ENCODE data around the gene FN3KRP. TPM values are rescaled to one million over a fixed set of nuclear protein-coding genes. Genes with fewer than 3 reads are reported as not detected.

Gene FN3KRP
- polyA plus RNA-seq, 6 donors from 2014 or later, result 20.0 to 27.7 (median 25.8) TPM

DNA sequence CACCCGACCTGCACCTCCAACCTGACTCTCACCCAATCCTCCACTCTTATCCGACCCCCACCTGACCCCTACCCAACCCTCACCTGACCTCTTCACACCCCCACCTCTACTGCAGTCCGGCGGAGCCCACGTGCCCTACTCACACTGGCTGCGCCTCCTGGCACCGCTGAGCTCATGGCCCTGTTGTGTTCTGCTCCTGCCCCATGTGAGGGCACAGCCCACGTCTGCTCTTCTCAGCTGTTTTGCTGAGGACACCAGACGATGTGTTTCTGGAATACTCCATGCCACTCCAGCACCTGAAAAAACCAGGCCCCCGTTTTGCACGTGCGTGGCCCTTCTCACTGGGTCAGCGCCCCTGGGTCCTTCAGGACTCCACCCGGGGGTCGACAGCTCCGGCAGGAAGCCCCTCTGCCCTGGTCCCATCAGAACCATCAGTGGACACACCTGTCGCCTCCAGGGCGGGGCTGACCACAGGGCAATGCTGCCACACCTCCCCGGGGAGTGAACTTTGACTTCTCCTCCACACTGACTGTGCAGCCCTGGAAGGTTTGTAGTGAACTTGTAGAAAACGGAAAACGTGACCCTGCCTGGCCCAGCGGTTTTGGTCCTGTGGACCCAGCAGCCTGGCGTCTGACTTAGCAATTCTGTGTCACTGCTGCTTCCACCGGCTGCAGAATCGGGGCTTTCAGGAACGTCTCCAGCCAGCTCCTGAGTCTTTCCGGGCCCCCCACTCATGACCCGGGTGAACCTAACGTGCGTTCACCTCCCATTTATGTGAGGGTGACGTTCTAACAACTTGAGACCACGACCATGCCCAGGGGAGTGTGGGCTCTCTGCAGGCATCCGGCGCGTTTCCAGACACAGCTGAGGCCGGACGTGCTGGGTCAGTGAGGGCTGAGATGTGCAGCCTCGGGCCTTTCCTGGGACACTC, 12.3 kb upstream of the FN3KRP start:
- DNase-seq (no peak), ATAC-seq (ENCODE audit: low read depth in 2 of 2) (no peak)
- no peaks in the 10 kb centered on the region for H3K36me3 Mint-ChIP-seq
- no peaks in the 10 kb centered on the region for H3K27me3 Mint-ChIP-seq
- H3K4me1 Mint-ChIP-seq, result peaks cover 9 to 19% (median 18%) of the 10 kb centered on the region in 3 donors
- H3K27ac Mint-ChIP-seq, result no peak overlapping the region
- H3K9me3 Mint-ChIP-seq, result no peaks in the 10 kb centered on the region
- no peak overlapping the region for H3K4me3 Mint-ChIP-seq

DNA sequence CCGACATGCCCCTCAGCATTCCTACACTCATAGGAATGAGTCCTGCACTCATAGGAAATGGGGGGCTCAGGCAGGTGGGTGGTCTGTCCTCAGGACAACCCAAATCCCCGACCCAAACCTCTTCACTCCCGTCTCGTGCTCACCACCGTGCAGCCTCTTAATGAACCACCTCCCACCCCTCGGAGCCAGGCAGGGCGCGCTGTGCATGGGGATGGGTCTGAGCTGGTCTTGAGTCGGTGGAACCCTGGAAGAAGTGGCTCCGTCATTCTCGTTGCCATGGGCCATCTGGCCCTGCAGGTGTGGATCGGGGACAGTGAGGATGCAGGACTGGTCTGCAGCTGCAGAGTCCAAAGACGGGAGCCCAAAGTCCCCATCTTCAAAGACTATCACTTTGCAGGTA, 11.6 kb upstream of the FN3KRP start:
- DNase-seq (no peak), ATAC-seq (ENCODE audit: low read depth in 2 of 2) (no peak)
- Mint-ChIP-seq H3K9me3 (no peaks in the 10 kb centered on the region), H3K27me3 (no peaks in the 10 kb centered on the region), H3K36me3 (no peaks in the 10 kb centered on the region), H3K4me1 (peaks cover 8 to 12% (median 12%) of the 10 kb centered on the region in 3 donors), H3K27ac (no peak overlapping the region), H3K4me3 (no peak overlapping the region)

DNA sequence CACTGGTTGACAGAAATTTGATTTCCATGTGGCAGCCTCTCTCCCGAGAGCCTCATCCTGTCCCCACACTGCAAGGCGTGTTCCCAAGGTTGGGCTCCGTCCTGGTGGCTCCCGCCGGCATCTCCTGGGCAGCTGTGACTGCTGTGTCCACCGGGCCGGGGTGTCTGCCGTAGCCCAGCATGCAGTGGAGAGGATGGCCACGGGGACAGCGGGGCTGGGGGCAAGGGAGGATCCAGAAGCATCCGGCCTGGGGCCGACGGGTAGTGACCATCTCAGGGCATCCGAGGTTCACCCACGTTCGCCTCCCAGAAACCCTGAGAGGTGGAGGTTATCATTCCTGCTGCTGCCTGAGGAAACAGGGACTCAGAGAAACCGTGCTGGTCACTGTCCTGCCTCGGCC, 10.8 kb upstream of the FN3KRP start:
- Mint-ChIP-seq H3K4me1 (peaks cover 8 to 12% (median 12%) of the 10 kb centered on the region in 3 donors), H3K4me3 (no peak overlapping the region), H3K27ac (no peak overlapping the region), H3K9me3 (no peaks in the 10 kb centered on the region), H3K36me3 (no peaks in the 10 kb centered on the region), H3K27me3 (no peaks in the 10 kb centered on the region)
- DNase-seq (no peak), ATAC-seq (ENCODE audit: low read depth in 2 of 2) (no peak)

DNA sequence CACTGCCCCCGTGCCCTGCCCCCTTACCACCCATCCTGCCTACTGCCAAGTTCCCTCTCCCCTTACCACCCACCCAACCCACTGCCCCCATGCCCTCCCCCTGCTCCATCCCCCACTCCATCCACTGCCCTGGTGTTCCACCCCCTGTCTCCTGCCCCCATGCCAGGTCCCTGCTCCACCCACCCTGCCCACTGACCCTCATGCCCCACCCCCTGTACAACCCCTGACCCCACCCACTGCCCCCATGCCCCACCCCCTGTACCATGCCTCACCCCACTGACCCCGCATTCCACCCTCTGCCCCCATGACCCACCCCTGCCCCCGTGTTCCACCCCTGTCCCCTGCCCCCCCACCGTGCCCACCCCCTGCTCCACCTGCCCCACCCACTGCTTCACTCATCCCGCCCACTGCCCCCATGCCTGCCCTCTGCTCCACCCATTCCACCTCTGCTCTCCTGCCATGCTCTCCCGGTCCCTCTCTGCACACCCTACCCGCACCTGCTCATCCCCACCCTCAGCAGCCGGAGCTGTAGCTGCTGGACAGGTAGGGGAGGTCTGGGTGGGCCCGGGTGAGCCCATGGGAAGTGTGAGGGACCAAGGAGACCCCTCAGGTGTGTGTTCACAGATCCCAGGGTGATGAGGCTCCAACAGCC, 7.4 kb upstream of the FN3KRP start:
- no peaks in the 10 kb centered on the region for H3K9me3 Mint-ChIP-seq
- ATAC-seq (ENCODE audit: low read depth in 2 of 2) (no peak), DNase-seq (no peak)
- H3K4me3 Mint-ChIP-seq, result no peak overlapping the region
- H3K27ac Mint-ChIP-seq, result no peak overlapping the region
- no peaks in the 10 kb centered on the region for H3K27me3 Mint-ChIP-seq
- H3K4me1 Mint-ChIP-seq, result peaks cover 8 to 12% (median 12%) of the 10 kb centered on the region in 3 donors
- no peaks in the 10 kb centered on the region for H3K36me3 Mint-ChIP-seq

DNA sequence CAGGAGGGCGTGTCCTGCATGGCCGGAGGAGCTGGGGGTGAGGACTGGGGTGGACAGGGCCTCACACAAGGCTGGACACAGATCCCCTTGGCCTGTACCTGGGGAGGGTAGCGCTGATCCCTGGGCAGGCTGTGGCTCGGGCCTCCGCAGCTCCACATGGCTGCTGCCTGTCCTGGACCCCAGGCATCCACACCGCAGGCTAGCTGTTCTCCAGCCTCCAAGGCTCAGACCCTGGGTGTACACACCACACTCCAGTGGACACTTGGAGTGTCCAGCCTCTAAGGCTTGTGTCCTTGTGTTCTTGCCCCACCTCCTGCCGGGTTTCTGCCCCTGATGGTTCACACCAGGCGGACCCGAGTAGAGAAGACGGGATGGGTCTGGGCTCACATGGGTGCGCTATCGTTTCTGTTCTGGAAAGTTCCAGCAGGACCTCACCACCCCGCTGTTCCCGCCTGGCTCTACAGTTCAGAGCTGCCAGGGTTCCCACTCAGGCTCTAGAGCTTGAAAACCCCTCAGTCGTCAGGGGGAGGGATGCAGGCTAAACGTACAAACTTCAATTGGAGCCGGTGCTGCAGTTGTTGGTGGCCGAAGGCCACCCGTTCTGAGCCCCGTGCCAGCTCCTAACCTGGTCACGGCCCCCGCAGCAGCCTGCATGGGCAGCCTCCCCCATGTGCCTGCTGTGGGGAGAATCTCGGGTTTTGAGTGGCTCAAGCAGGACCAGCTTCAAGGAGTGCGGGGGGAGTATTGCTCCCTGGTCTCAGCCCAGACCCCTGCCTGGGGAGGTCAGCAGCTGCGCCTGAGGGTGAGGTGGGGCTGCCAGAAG, 6.6 kb upstream of the FN3KRP start:
- Mint-ChIP-seq H3K4me3 (peak overlapping the region in 2 of 8 donors; percentile 16 to 32), H3K36me3 (no peaks in the 10 kb centered on the region), H3K9me3 (no peaks in the 10 kb centered on the region), H3K27ac (no peak overlapping the region), H3K27me3 (no peaks in the 10 kb centered on the region), H3K4me1 (peaks cover 8 to 12% (median 12%) of the 10 kb centered on the region in 3 donors)
- DNase-seq, result no peak
- no peak for ATAC-seq (ENCODE audit: low read depth in 2 of 2)

DNA sequence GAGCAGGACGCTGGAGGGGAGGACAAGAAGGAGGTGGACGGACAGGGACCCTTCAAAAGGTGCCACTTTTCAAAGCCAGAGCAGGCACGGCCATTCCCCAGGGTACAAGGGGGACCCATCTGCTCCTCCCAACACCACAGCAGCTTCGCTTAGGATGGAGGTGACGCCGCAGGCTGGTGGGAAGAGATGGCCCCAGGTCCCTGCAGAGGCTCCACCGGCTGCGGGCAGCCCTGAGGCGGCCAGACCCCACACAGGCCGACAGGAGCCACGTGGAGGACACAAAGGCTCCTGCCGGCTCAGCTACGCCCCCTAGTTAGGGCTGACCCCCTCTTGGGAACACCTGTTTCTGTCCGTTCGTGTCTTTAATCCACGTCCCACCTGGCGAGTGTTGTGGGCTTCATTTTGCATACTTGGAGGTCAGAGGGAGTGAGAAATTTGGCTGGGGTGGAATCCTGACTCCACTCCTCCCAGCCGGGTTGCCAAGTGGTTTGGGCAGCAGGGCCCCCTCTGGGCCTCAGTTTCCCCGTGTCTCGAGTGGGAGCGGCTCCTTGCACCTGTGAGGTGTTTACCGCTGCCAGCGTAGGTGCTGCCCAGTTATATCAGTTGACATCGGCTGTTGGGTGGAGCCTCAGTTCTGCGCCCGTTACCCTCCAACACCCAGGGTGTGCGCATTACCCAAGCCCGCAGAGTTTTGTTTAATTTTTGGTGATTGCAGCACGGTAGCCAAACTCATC, 5.8 kb upstream of the FN3KRP start:
- no peak for DNase-seq
- Mint-ChIP-seq H3K27me3 (no peaks in the 10 kb centered on the region), H3K4me1 (peaks cover 8 to 17% (median 12%) of the 10 kb centered on the region in 3 donors), H3K27ac (peak overlapping the region in 1 of 6 donors; percentile 65), H3K4me3 (no peak overlapping the region), H3K9me3 (no peaks in the 10 kb centered on the region), H3K36me3 (no peaks in the 10 kb centered on the region)
- no peak for ATAC-seq (ENCODE audit: low read depth in 2 of 2)

DNA sequence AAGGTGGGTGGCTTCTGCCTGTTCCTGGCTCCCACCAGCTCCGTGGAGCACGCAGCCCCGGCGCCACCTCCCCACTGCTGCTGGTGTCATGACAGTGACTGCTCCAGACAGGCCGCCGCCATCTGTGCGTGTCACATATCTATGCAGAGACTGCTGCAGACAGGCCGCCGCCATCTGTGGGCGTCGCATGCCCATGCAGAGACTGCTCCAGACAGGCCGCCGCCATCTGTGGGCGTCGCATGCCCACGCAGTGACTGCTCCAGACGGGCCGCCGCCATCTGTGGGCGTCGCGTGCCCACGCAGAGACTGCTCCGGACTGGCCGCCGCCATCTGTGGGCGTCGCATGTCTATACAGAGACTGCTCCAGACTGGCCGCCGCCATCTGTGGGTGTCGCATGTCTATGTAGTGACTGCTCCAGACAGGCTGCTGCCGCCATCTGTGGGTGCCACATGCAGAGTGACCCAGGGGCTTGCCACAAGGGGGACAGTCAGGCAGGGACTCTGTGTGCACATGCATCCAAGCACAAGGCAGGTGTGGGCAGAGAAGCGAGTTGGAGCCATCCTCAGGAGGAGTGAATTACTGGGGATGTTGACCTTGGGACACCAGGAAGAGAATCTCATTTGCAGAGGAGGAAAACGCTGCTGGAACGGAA, 3.3 kb upstream of the FN3KRP start:
- peak overlapping the region in 3 of 8 donors; percentile 64 to 84 (median 73) for H3K4me3 Mint-ChIP-seq
- H3K9me3 Mint-ChIP-seq, result no peaks in the 10 kb centered on the region
- H3K27me3 Mint-ChIP-seq, result no peaks in the 10 kb centered on the region
- H3K36me3 Mint-ChIP-seq, result no peaks in the 10 kb centered on the region
- H3K4me1 Mint-ChIP-seq, result peaks cover 13 to 27% (median 26%) of the 10 kb centered on the region in 3 donors
- H3K27ac Mint-ChIP-seq, result peak overlapping the region in 2 of 6 donors; percentile 47 to 55
- DNase-seq, result no peak
- no peak for ATAC-seq (ENCODE audit: low read depth in 2 of 2)

DNA sequence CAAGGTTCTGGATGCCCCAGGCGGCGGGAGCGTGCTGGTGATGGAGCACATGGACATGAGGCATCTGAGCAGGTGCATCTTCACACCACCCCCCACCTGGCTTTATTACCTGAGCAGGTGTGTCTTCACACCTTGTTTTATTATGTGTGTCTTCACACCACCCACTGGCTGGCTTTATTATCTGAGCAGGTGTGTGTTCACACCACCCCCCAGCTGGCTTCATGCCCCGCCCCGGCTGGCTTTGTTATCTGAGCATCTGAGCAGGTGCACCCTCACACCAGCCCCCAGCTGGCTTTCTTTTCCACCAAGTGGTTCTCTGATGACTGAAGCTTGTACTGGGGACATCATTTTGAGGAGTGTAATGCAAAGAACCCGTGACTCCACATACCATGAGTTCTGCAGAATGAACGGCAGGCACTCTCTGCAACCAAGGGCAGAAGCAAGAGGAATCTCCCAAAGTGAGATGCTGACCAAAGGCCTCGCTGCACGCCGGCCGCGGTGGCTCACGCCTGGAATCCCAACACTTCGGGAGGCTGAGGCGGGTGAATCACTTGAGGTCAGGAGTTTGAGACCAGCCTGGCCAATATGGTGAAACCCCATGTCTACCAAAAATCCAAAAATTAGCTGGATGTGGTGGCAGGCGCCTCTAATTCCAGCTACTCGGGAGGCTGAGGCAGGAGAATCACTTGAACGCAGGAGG, 2.6 kb downstream of the FN3KRP start:
- H3K27me3 Mint-ChIP-seq, result no peaks in the 10 kb centered on the region
- H3K4me1 Mint-ChIP-seq, result peaks cover 17 to 28% (median 25%) of the 10 kb centered on the region in 3 donors
- H3K27ac Mint-ChIP-seq, result no peak overlapping the region
- ATAC-seq (ENCODE audit: low read depth in 2 of 2) (no peak), DNase-seq (no peak)
- H3K9me3 Mint-ChIP-seq, result no peaks in the 10 kb centered on the region
- peak overlapping the region in 7 of 8 donors; percentile 3 to 95 (median 85) for H3K4me3 Mint-ChIP-seq
- H3K36me3 Mint-ChIP-seq, result peaks cover 9 to 11% of the 10 kb centered on the region in 2 donors

DNA sequence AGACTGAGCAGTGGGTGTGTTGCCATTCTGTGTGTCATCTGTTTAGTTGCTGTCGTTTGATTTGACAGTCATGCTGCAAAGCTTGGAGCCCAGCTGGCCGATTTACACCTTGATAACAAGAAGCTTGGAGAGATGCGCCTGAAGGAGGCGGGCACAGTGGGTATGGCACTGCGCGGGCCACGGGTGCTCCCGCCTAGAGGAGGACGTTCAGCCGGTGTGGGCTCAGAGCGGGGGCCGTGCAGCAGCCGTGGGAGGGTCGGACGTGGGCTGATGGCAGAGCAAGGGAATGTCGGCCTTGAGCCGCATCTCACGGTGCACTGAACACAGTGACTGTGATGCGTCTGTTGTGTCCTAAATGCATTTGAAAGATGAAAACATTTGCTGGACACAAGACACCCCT, 3.7 kb downstream of the FN3KRP start:
- peak overlapping the region in 1 of 8 donors; percentile 47 for H3K4me3 Mint-ChIP-seq
- DNase-seq, result no peak

DNA sequence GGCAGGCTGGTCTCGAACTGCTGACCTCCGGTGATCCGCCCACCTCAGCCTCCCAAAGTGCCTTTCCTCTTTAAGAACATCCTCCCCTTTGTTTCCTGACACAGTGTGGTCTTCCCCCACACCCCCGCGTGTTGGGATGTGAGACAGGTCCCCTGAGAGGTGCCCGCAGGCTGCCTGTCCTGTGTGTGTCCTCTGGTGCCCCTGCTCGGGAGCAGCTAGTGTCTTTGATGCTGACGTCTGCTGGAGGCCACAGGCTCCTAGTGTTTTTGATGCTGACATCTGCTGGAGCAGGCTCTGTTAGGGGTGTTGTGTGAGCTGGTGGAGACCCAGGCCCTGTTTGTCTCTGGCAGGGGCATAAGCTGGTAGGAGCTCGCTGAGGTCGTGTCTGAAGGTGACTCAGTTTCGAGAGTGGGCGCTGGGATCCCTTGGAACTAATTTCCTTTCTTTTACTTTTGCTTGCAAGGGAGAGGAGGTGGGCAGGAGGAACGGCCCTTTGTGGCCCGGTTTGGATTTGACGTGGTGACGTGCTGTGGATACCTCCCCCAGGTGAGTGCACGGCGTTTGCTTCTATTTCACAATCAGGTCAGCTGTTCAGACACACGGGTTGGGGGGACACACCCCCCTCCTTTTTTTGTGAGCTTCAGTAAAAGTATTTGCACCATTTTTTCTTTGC, 6.0 kb downstream of the FN3KRP start:
- DNase-seq (no peak), ATAC-seq (ENCODE audit: low read depth in 2 of 2) (no peak)
- peaks cover 14 to 16% of the 10 kb centered on the region in 2 donors for H3K36me3 Mint-ChIP-seq
- H3K27me3 Mint-ChIP-seq, result no peaks in the 10 kb centered on the region
- no peak overlapping the region for H3K4me3 Mint-ChIP-seq
- no peak overlapping the region for H3K27ac Mint-ChIP-seq
- H3K4me1 Mint-ChIP-seq, result peaks cover 8 to 13% (median 12%) of the 10 kb centered on the region in 3 donors
- H3K9me3 Mint-ChIP-seq, result no peaks in the 10 kb centered on the region

More for the DNA sequence above, 3.7 kb downstream of the FN3KRP start:
- no peak overlapping the region for H3K27ac Mint-ChIP-seq
- H3K4me1 Mint-ChIP-seq, result peaks cover 17 to 26% (median 25%) of the 10 kb centered on the region in 3 donors
- no peak for ATAC-seq (ENCODE audit: low read depth in 2 of 2)
- no peaks in the 10 kb centered on the region for H3K27me3 Mint-ChIP-seq
- no peaks in the 10 kb centered on the region for H3K9me3 Mint-ChIP-seq
- peaks cover 9 to 11% of the 10 kb centered on the region in 2 donors for H3K36me3 Mint-ChIP-seq

DNA sequence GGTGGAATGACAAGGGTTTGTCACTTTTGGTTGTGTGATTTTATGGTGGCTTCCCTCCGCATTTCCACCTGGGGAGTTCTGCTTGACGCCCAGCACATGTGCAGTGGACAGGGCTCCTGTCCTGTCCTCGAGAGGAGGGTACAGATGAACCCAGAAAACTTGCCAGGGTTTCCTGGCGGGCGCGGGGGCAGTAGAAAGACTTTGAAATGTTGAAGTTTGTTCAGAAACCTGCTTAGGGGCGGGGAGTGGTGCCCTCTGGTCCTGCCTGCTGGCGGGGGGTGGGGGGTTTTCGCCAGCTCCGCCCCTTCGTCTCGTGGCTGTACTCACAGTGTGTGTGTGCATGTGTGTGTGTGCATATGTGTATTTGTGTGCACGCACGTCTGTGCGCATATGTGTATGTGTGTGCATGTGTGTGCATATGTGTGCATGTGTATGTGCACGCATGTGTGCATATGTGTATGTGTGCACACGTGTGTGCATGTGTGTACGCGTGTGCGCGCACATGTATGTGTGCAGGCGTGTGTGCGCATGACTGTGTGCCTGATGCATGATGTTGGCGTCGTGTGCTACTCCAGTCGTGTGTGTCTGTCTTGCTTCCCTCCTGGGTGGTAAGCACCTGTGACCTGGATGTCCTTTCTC, 6.8 kb downstream of the FN3KRP start:
- Mint-ChIP-seq H3K36me3 (peaks cover 19 to 20% of the 10 kb centered on the region in 2 donors), H3K27me3 (no peaks in the 10 kb centered on the region), H3K27ac (peak overlapping the region in 1 of 6 donors; percentile 39), H3K9me3 (no peaks in the 10 kb centered on the region), H3K4me3 (no peak overlapping the region), H3K4me1 (peaks cover under 1 to 6% (median 4%) of the 10 kb centered on the region in 3 donors)
- ATAC-seq (ENCODE audit: low read depth in 2 of 2) (no peak), DNase-seq (no peak)
